ENCODE measurements around the gene GEN1.

Gene GEN1

GRCh38 chr2:17803497-17803896 lies 49.6 kb downstream of the GEN1 start:
- Histone ChIP-seq H3K9ac (ENCODE audit: low read length) (no peak overlapping the region), H3K4me3 (ENCODE audit: low read depth, low read length, poor library complexity, severe bottlenecking) (no peak overlapping the region), H4K20me1 (ENCODE audit: insufficient read depth, low read length) (no peaks in the 10 kb centered on the region), H3F3A (ENCODE audit: insufficient read depth, low read length) (no peaks in the 10 kb centered on the region), H3K9me2 (ENCODE audit: low read depth, low read length) (no peaks in the 10 kb centered on the region), H3K4me2 (ENCODE audit: low read length) (no peak overlapping the region), H3K79me2 (ENCODE audit: insufficient read depth, low read length) (no peaks in the 10 kb centered on the region), H2AFZ (ENCODE audit: low read length) (no peak overlapping the region), H3K4me1 (ENCODE audit: insufficient read depth, low read length, severe bottlenecking) (no peaks in the 10 kb centered on the region), H3K27ac (ENCODE audit: low read depth, low read length, poor library complexity, severe bottlenecking) (no peak overlapping the region), H3K36me3 (ENCODE audit: insufficient read depth, low read length) (no peaks in the 10 kb centered on the region), H3K27me3 (ENCODE audit: insufficient read depth, low read length) (no peaks in the 10 kb centered on the region), H3K9me3 (ENCODE audit: low read length) (no peaks in the 10 kb centered on the region)
- TF ChIP-seq, protein P1, sequence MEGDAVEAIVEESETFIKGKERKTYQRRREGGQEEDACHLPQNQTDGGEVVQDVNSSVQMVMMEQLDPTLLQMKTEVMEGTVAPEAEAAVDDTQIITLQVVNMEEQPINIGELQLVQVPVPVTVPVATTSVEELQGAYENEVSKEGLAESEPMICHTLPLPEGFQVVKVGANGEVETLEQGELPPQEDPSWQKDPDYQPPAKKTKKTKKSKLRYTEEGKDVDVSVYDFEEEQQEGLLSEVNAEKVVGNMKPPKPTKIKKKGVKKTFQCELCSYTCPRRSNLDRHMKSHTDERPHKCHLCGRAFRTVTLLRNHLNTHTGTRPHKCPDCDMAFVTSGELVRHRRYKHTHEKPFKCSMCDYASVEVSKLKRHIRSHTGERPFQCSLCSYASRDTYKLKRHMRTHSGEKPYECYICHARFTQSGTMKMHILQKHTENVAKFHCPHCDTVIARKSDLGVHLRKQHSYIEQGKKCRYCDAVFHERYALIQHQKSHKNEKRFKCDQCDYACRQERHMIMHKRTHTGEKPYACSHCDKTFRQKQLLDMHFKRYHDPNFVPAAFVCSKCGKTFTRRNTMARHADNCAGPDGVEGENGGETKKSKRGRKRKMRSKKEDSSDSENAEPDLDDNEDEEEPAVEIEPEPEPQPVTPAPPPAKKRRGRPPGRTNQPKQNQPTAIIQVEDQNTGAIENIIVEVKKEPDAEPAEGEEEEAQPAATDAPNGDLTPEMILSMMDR (IDR thresholded peaks at IDR 0.05; ENCODE audit: low read length), result no peak
- no peak for TF ChIP-seq EZH2 (IDR thresholded peaks at IDR 0.05; ENCODE audit: borderline replicate concordance, low read length)

- Histone ChIP-seq H3K27ac (ENCODE audit: low read depth, low read length, poor library complexity, severe bottlenecking) (no peak overlapping the region), H4K20me1 (ENCODE audit: insufficient read depth, low read length) (no peaks in the 10 kb centered on the region), H3K9me2 (ENCODE audit: low read depth, low read length) (no peaks in the 10 kb centered on the region), H3K4me2 (ENCODE audit: low read length) (no peak overlapping the region), H3K9ac (ENCODE audit: low read length) (no peak overlapping the region), H2AFZ (ENCODE audit: low read length) (no peak overlapping the region), H3K36me3 (ENCODE audit: insufficient read depth, low read length) (no peaks in the 10 kb centered on the region), H3K4me3 (ENCODE audit: low read depth, low read length, poor library complexity, severe bottlenecking) (no peak overlapping the region), H3K9me3 (ENCODE audit: low read length) (no peaks in the 10 kb centered on the region), H3F3A (ENCODE audit: insufficient read depth, low read length) (no peaks in the 10 kb centered on the region), H3K4me1 (ENCODE audit: insufficient read depth, low read length, severe bottlenecking) (no peaks in the 10 kb centered on the region), H3K79me2 (ENCODE audit: insufficient read depth, low read length) (no peaks in the 10 kb centered on the region), H3K27me3 (ENCODE audit: insufficient read depth, low read length) (no peaks in the 10 kb centered on the region)
- TF ChIP-seq, protein P1 (IDR thresholded peaks at IDR 0.05; ENCODE audit: low read length), result no peak
- no peak for TF ChIP-seq EZH2 (IDR thresholded peaks at IDR 0.05; ENCODE audit: borderline replicate concordance, low read length)
Measured at GRCh38 chr2:17804358-17804757, 50.4 kb downstream of the GEN1 start.

- Histone ChIP-seq H3K4me2 (ENCODE audit: low read length) (no peak overlapping the region), H3K9ac (ENCODE audit: low read length) (no peak overlapping the region), H2AFZ (ENCODE audit: low read length) (no peak overlapping the region), H3K79me2 (ENCODE audit: insufficient read depth, low read length) (no peaks in the 10 kb centered on the region), H3K27me3 (ENCODE audit: insufficient read depth, low read length) (no peaks in the 10 kb centered on the region), H3K4me3 (ENCODE audit: low read depth, low read length, poor library complexity, severe bottlenecking) (no peak overlapping the region), H4K20me1 (ENCODE audit: insufficient read depth, low read length) (no peaks in the 10 kb centered on the region), H3K27ac (ENCODE audit: low read depth, low read length, poor library complexity, severe bottlenecking) (no peak overlapping the region), H3F3A (ENCODE audit: insufficient read depth, low read length) (no peaks in the 10 kb centered on the region), H3K9me2 (ENCODE audit: low read depth, low read length) (no peaks in the 10 kb centered on the region), H3K9me3 (ENCODE audit: low read length) (no peaks in the 10 kb centered on the region), H3K36me3 (ENCODE audit: insufficient read depth, low read length) (no peaks in the 10 kb centered on the region), H3K4me1 (ENCODE audit: insufficient read depth, low read length, severe bottlenecking) (no peaks in the 10 kb centered on the region)
- no peak for TF ChIP-seq EZH2 (IDR thresholded peaks at IDR 0.05; ENCODE audit: borderline replicate concordance, low read length)
Measured at GRCh38 chr2:17805166-17805565, 51.2 kb downstream of the GEN1 start.

DNA sequence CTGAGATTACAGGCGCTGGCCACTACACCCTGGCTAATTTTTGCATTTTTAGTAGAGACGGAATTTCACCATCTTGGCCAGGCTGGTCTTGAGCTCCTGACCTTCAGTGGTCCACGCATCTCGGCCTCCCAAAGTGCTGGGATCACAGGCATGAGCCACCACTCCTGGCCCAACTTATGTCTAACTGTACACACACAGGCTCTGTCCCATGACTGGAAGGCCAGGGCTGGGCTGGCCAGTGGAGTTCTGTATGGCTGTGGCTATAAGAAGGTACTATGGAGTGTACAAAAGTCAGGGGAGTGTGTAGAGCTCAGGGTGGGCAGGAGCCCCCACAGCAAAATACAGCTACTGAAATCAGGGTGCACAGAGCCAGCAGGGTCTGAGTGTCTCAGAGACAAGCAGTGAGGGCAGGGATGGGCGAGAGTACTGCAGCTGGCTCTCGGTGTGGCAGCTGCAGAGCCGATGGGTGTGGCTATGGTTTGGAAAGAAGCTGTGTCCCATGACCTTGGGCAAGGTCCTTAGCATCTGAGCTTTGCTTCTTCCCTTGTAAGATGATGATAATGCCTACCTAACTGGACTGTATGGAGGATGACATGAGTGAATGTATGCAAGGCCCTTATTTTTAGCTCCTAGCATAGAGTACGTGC lies 51.9 kb downstream of the GEN1 start:
- Histone ChIP-seq H3K4me3 (ENCODE audit: low read depth, low read length, poor library complexity, severe bottlenecking) (no peak overlapping the region), H3K27me3 (ENCODE audit: insufficient read depth, low read length) (no peaks in the 10 kb centered on the region), H3K27ac (ENCODE audit: low read depth, low read length, poor library complexity, severe bottlenecking) (no peak overlapping the region), H3K36me3 (ENCODE audit: insufficient read depth, low read length) (no peaks in the 10 kb centered on the region), H3K79me2 (ENCODE audit: insufficient read depth, low read length) (no peaks in the 10 kb centered on the region), H2AFZ (ENCODE audit: low read length) (no peak overlapping the region), H3K4me1 (ENCODE audit: insufficient read depth, low read length, severe bottlenecking) (no peaks in the 10 kb centered on the region), H3K4me2 (ENCODE audit: low read length) (no peak overlapping the region), H3K9me3 (ENCODE audit: low read length) (no peaks in the 10 kb centered on the region), H3K9ac (ENCODE audit: low read length) (no peak overlapping the region), H3F3A (ENCODE audit: insufficient read depth, low read length) (no peaks in the 10 kb centered on the region), H4K20me1 (ENCODE audit: insufficient read depth, low read length) (no peaks in the 10 kb centered on the region), H3K9me2 (ENCODE audit: low read depth, low read length) (no peaks in the 10 kb centered on the region)
- TF ChIP-seq, protein P1 (IDR thresholded peaks at IDR 0.05; ENCODE audit: low read length), result no peak
- TF ChIP-seq EZH2 (IDR thresholded peaks at IDR 0.05; ENCODE audit: borderline replicate concordance, low read length), result no peak

All from OCI-LY1 (cell line).